HEK293 (cell line): ENCODE results near the gene CHRD.

Experiments
- CTCF ChIA-PET: fragments of 350-600 bp; formaldehyde crosslinking; extraction: SDS; loops from one replicate; lab custom pipeline; 2021; ENCODE audit warnings: antibody characterized with exemption; lab: Yijun Ruan, JAX
- POLR2A ChIA-PET: fragments of 300-600 bp; formaldehyde crosslinking; extraction: SDS; loops from one replicate; lab custom pipeline; 2020; ENCODE audit warnings: antibody characterized with exemption, inconsistent platforms; lab: Yijun Ruan, JAX
- H3K27ac ChIP-seq: fragments of 200-500 bp; sonication (Bioruptor generic); 2 replicates; pipeline ENCODE4 v1.5.1; 2014; ENCODE audit warnings: low read depth, low read length, control low read depth, inconsistent platforms; ENCODE audit errors: extremely low read depth
- H3K36me3 ChIP-seq, 2 experiments: fragments of 200-500 bp in 1 of 2; sonication (Bioruptor generic) in 1 of 2; 1 replicate in 1 of 2; 2 replicates in 1 of 2; pipeline ENCODE4 v1.5.1; 2014 to 2017; ENCODE audit warnings: inconsistent platforms in 2 of 2, low read length in 2 of 2; ENCODE audit not compliant: control insufficient read depth in 2 of 2, insufficient read depth in 1 of 2
- H3K4me1 ChIP-seq: fragments of 200-500 bp; sonication (Bioruptor generic); 2 replicates; pipeline ENCODE4 v1.5.1; 2014; ENCODE audit warnings: mild to moderate bottlenecking, low read length, inconsistent platforms; ENCODE audit not compliant: control insufficient read depth, insufficient read depth
- H3K4me3 ChIP-seq: 2 replicates; pipeline ENCODE4 v1.5.1; 2011; ENCODE audit warnings: low read depth, mild to moderate bottlenecking, control low read depth, low read length, moderate library complexity
- H3K9me3 ChIP-seq: fragments of 200-500 bp; sonication (Bioruptor generic); 2 replicates; pipeline ENCODE4 v1.5.1; 2014; ENCODE audit warnings: low read depth, low read length, inconsistent platforms; ENCODE audit not compliant: control insufficient read depth, insufficient read depth
- FEZF1 ChIP-seq: fragments of 450-650 bp; formaldehyde crosslinking; IDR thresholded peaks from 2 replicates; pipeline ENCODE4 v1.5.1; 2016; ENCODE audit warnings: missing biosample characterization, missing genetic modification characterization
- GLIS2 ChIP-seq: fragments of 450-650 bp; formaldehyde crosslinking; IDR thresholded peaks from 2 replicates; pipeline ENCODE4 v1.5.1; 2016; ENCODE audit warnings: missing biosample characterization, missing genetic modification characterization
- OVOL3 ChIP-seq: fragments of 450-650 bp; formaldehyde crosslinking; IDR thresholded peaks from 2 replicates; pipeline ENCODE4 v1.5.1; 2016; ENCODE audit warnings: missing biosample characterization, missing genetic modification characterization
- PRDM1 ChIP-seq: fragments of 450-650 bp; formaldehyde crosslinking; IDR thresholded peaks from 2 replicates; pipeline ENCODE4; 2016; ENCODE audit warnings: missing biosample characterization, missing genetic modification characterization
- SCRT1 ChIP-seq: fragments of 450-650 bp; formaldehyde crosslinking; IDR thresholded peaks from 2 replicates; pipeline ENCODE4 v1.5.1; 2016; ENCODE audit warnings: missing biosample characterization, missing genetic modification characterization, borderline replicate concordance
- YY1 ChIP-seq: fragments of 450-650 bp; formaldehyde crosslinking; IDR thresholded peaks from 2 replicates; pipeline ENCODE4 v1.5.1; 2018; ENCODE audit warnings: missing biosample characterization, missing genetic modification characterization
- ZNF174 ChIP-seq: fragments of 450-650 bp; formaldehyde crosslinking; IDR thresholded peaks from 2 replicates; pipeline ENCODE4 v1.5.0; 2017; ENCODE audit warnings: missing biosample characterization, mild to moderate bottlenecking, missing genetic modification characterization
- ZNF223 ChIP-seq: fragments of 450-650 bp; formaldehyde crosslinking; IDR thresholded peaks from 2 replicates; pipeline ENCODE4 v1.5.1; 2016; ENCODE audit warnings: missing biosample characterization, missing genetic modification characterization
- ZNF26 ChIP-seq: fragments of 450-650 bp; formaldehyde crosslinking; IDR thresholded peaks from 2 replicates; pipeline ENCODE4 v1.5.1; 2016; ENCODE audit warnings: missing biosample characterization, missing genetic modification characterization
- ZNF302 ChIP-seq: fragments of 450-650 bp; formaldehyde crosslinking; IDR thresholded peaks from 2 replicates; pipeline ENCODE4 v1.5.1; 2016; ENCODE audit warnings: missing biosample characterization, missing genetic modification characterization, low read depth
- ZNF335 ChIP-seq: fragments of 450-650 bp; formaldehyde crosslinking; conservative IDR thresholded peaks from 2 replicates; pipeline ENCODE4 v1.5.1; 2016; ENCODE audit warnings: missing biosample characterization, missing genetic modification characterization
- ZNF354C ChIP-seq: fragments of 450-650 bp; formaldehyde crosslinking; IDR thresholded peaks from 2 replicates; pipeline ENCODE4 v1.5.1; 2016; ENCODE audit warnings: missing biosample characterization, missing genetic modification characterization, low read depth, borderline replicate concordance
- ZNF394 ChIP-seq: fragments of 450-650 bp; formaldehyde crosslinking; IDR thresholded peaks from 2 replicates; pipeline ENCODE4 v1.5.1; 2016; ENCODE audit warnings: missing biosample characterization, missing genetic modification characterization, mild to moderate bottlenecking, moderate library complexity, borderline replicate concordance
- ZNF423 ChIP-seq: fragments of 450-650 bp; formaldehyde crosslinking; IDR thresholded peaks from 2 replicates; pipeline ENCODE4 v1.5.1; 2016; ENCODE audit warnings: missing biosample characterization, missing genetic modification characterization
- ZNF433 ChIP-seq: fragments of 450-650 bp; formaldehyde crosslinking; IDR thresholded peaks from 2 replicates; pipeline ENCODE4 v1.5.1; 2016; ENCODE audit warnings: missing biosample characterization, missing genetic modification characterization, low read depth
- ZNF449 ChIP-seq: fragments of 450-650 bp; formaldehyde crosslinking; IDR thresholded peaks from 2 replicates; pipeline ENCODE4 v1.5.1; 2017; ENCODE audit warnings: missing biosample characterization, mild to moderate bottlenecking, missing genetic modification characterization, moderate library complexity
- ZNF518A ChIP-seq: fragments of 450-650 bp; formaldehyde crosslinking; conservative IDR thresholded peaks from 2 replicates; pipeline ENCODE4 v1.5.1; 2016; ENCODE audit warnings: low read depth, missing biosample characterization, missing genetic modification characterization
- ZNF548 ChIP-seq: fragments of 450-650 bp; formaldehyde crosslinking; IDR thresholded peaks from 2 replicates; pipeline ENCODE4 v1.5.1; 2016; ENCODE audit warnings: missing biosample characterization, missing genetic modification characterization
- ZNF560 ChIP-seq: fragments of 450-650 bp; formaldehyde crosslinking; IDR thresholded peaks from 2 replicates; pipeline ENCODE4 v1.5.1; 2017; ENCODE audit warnings: missing biosample characterization, missing genetic modification characterization, borderline replicate concordance
- ZNF600 ChIP-seq: fragments of 450-650 bp; formaldehyde crosslinking; IDR thresholded peaks from 2 replicates; pipeline ENCODE4 v1.5.1; 2016; ENCODE audit warnings: missing biosample characterization, missing genetic modification characterization
- ZNF654 ChIP-seq: fragments of 450-650 bp; formaldehyde crosslinking; IDR thresholded peaks from 2 replicates; pipeline ENCODE4 v1.5.1; 2016; ENCODE audit warnings: low read depth, missing biosample characterization, missing genetic modification characterization
- ZNF664 ChIP-seq: fragments of 450-650 bp; formaldehyde crosslinking; IDR thresholded peaks from 2 replicates; pipeline ENCODE4 v1.5.1; 2016; ENCODE audit warnings: missing biosample characterization, missing genetic modification characterization
- ZNF670 ChIP-seq: fragments of 450-650 bp; formaldehyde crosslinking; IDR thresholded peaks from 2 replicates; pipeline ENCODE4 v1.5.1; 2016; ENCODE audit warnings: missing biosample characterization, missing genetic modification characterization, low read depth
- ZNF677 ChIP-seq: fragments of 450-650 bp; IDR thresholded peaks from 2 replicates; pipeline ENCODE4 v1.5.0; 2018; ENCODE audit warnings: missing biosample characterization, mild to moderate bottlenecking, missing genetic modification characterization, moderate library complexity
- ZNF776 ChIP-seq: fragments of 450-650 bp; formaldehyde crosslinking; IDR thresholded peaks from 2 replicates; pipeline ENCODE4 v1.5.0; 2017; ENCODE audit warnings: missing biosample characterization, missing genetic modification characterization, borderline replicate concordance
- ZSCAN18 ChIP-seq: fragments of 450-650 bp; formaldehyde crosslinking; IDR thresholded peaks from 2 replicates; pipeline ENCODE4 v1.5.1; 2016; ENCODE audit warnings: missing biosample characterization, missing genetic modification characterization
- ZSCAN5A ChIP-seq: fragments of 450-650 bp; formaldehyde crosslinking; IDR thresholded peaks from 2 replicates; pipeline ENCODE4 v1.5.1; 2016; ENCODE audit warnings: missing biosample characterization, missing genetic modification characterization

The CHRD gene

GRCh38 chr3:184391266-184391665 lies 11.4 kb downstream of the CHRD start (continued):
- TF ChIP-seq ZNF518A = no peak
- no peak for TF ChIP-seq ZNF335 (tag by site-specific recombination)
- TF ChIP-seq ZNF394 (tag by site-specific recombination) = no peak
- TF ChIP-seq ZNF776 (tag by site-specific recombination) = no peak
- no peak for TF ChIP-seq ZNF654 (tag by site-specific recombination)
- TF ChIP-seq ZNF302 (tag by site-specific recombination) = no peak
- no peak for TF ChIP-seq ZNF354C
- no peak for TF ChIP-seq ZSCAN18 (tag by site-specific recombination)
- no peak for TF ChIP-seq FEZF1 (tag by site-specific recombination)
- no peak for TF ChIP-seq PRDM1 (tag by site-specific recombination)
- no peak for TF ChIP-seq OVOL3 (tag by site-specific recombination)
- no peak for TF ChIP-seq ZNF600 (tag by site-specific recombination)

GRCh38 chr3:184395320-184395660 lies 15.4 kb downstream of the CHRD start:
- ChIA-PET CTCF (interaction anchor here (0.8 to 1.1 kb wide), 2 partner anchors 24 to 66 kb away, joined by 3 to 4 read pairs; no protein-coding TSS in a partner anchor), POLR2A (no interaction called here)
- no peaks in the 10 kb centered on the region for H3K9me3 ChIP-seq
- no peak for TF ChIP-seq ZNF560 (tag by site-specific recombination)
- TF ChIP-seq GLIS2 (tag by site-specific recombination) = no peak
- no peak for TF ChIP-seq ZNF670 (tag by site-specific recombination)
- no peak for TF ChIP-seq ZSCAN5A (tag by site-specific recombination)
- no peak for TF ChIP-seq ZNF664 (tag by site-specific recombination)
- TF ChIP-seq YY1 (tag by site-specific recombination) = no peak
- no peak for TF ChIP-seq ZNF26 (tag by site-specific recombination)
- no peak for TF ChIP-seq ZNF174 (tag by site-specific recombination)
- no peak for TF ChIP-seq ZNF548 (tag by site-specific recombination)
- TF ChIP-seq ZNF423 (tag by site-specific recombination) = no peak
- TF ChIP-seq ZNF223 (tag by site-specific recombination) = no peak
- no peak for TF ChIP-seq SCRT1
- TF ChIP-seq ZNF449 (tag by site-specific recombination) = no peak
- TF ChIP-seq ZNF677 (tag by site-specific recombination) = no peak
- TF ChIP-seq OVOL3 (tag by site-specific recombination) = no peak
- no peak for TF ChIP-seq ZNF433

More at GRCh38 chr3:184395320-184395660, 15.4 kb downstream of the CHRD start:
- no peaks in the 10 kb centered on the region for H3K36me3 ChIP-seq
- H3K4me3 ChIP-seq = no peak overlapping the region
- no peaks in the 10 kb centered on the region for H3K4me1 ChIP-seq
- H3K27ac ChIP-seq = no peak overlapping the region
